ENCODE measurements around the gene YBX2. TPM values are rescaled to one million over a fixed set of nuclear protein-coding genes. Genes with fewer than 3 reads are reported as not detected.

YBX2 gene
- total RNA-seq, 1 experiment from 2014 or later = 24.0 TPM

- Mint-ChIP-seq H3K9me3 (peaks cover 0 to 4% of the 10 kb centered on the region in 2 experiments; a peak in 1 of 5 replicates), H3K4me1 (peaks cover 32 to 48% of the 10 kb centered on the region in 2 experiments), H3K27ac (peak overlapping the region in 1 of 3 experiments; percentile 62; a peak in 3 of 7 replicates), H3K4me3 (peak overlapping the region; percentile 86 to 93), H3K36me3 (ENCODE audit: insufficient read depth in 1 of 3, low read depth in 3 of 3) (peaks cover 0 to 20% (median 20%) of the 10 kb centered on the region in 3 experiments; a peak in 6 of 7 replicates), H3K27me3 (ENCODE audit: low read depth) (peaks cover 2% of the 10 kb centered on the region; the same call in 1 of the 2 replicates)
- Histone ChIP-seq H2BK20ac (ENCODE audit: low read depth, low read length, poor library complexity, severe bottlenecking) (no peak overlapping the region), H3K14ac (ENCODE audit: insufficient read depth, low read length) (no peak overlapping the region), H3T11ph (ENCODE audit: low read length) (no peak overlapping the region), H2AK5ac (ENCODE audit: insufficient read length, low read length) (no peak overlapping the region), H3K23me2 (ENCODE audit: insufficient read length, low read depth, low read length, poor library complexity, severe bottlenecking) (peaks cover 25% of the 10 kb centered on the region), H2AFZ (ENCODE audit: low read length) (no peak overlapping the region), H3K9ac (ENCODE audit: extremely low read depth, insufficient read length, low read length) (no peak overlapping the region), H3K79me2 (ENCODE audit: insufficient read depth, low read length) (peaks cover 7% of the 10 kb centered on the region; the same call in 1 of the 2 replicates), H3K56ac (ENCODE audit: insufficient read length, low read depth, low read length) (no peak overlapping the region), H3K23ac (ENCODE audit: insufficient read length, low read depth, low read length) (no peak overlapping the region), H2BK5ac (ENCODE audit: insufficient read length, low read length) (no peak overlapping the region), H3K79me1 (ENCODE audit: insufficient read depth, low read depth, low read length, poor library complexity, severe bottlenecking) (no peaks in the 10 kb centered on the region), H3K9me3 (ENCODE audit: control insufficient read depth, low read depth, low read length) (no peaks in the 10 kb centered on the region), H3K4ac (ENCODE audit: low read depth, low read length) (no peak overlapping the region), H2BK15ac (ENCODE audit: low read depth, low read length) (no peak overlapping the region), H3K4me1 (ENCODE audit: insufficient read depth, low read length) (peaks cover 4% of the 10 kb centered on the region; the same call in 1 of the 2 replicates), H4K20me1 (ENCODE audit: control insufficient read depth, insufficient read depth, insufficient read length) (no peaks in the 10 kb centered on the region), H3K18ac (ENCODE audit: insufficient read length, low read depth, low read length) (no peak overlapping the region), H4K91ac (ENCODE audit: insufficient read length, low read depth, low read length) (no peak overlapping the region), H4K8ac (replicated peaks; ENCODE audit: insufficient read length, low read depth, low read length) (no peak overlapping the region), H2BK120ac (ENCODE audit: low read depth, low read length, poor library complexity, severe bottlenecking) (no peak overlapping the region), H4K5ac (ENCODE audit: insufficient read length, low read depth, low read length) (no peak overlapping the region), H3K27me3 (ENCODE audit: insufficient read depth, low read length) (no peaks in the 10 kb centered on the region), H3K4me2 (ENCODE audit: insufficient read depth, insufficient read length, low read length) (peak overlapping the region; percentile 76), H3K27ac (ENCODE audit: insufficient read length, low read depth, low read length) (no peak overlapping the region), H2BK12ac (ENCODE audit: insufficient read length, low read depth, low read length) (no peak overlapping the region)
- no peak for DNase-seq
- WGBS (ENCODE audit: extremely low coverage, insufficient read length, low lambda C conversion rate) = no CpG with 5 or more reads among the region's 4 CpGs
- TF ChIP-seq CTCF (conservative IDR thresholded peaks at IDR 0.05) = no peak
Observed at GRCh38 chr17:7263801-7264078, 30.7 kb downstream of the YBX2 start.

Measured in H9 (cell line).